WERI-Rb-1 (cell line): ENCODE results near the gene NUDT21.

Experiments used
- DNase-seq: peaks from one replicate; pipeline ENCODE4 v3.0.0-alpha.2; 2020
- H3K27ac ChIP-seq: fragments of 250-450 bp; sonication (Bioruptor Pico); 2 replicates; pipeline ENCODE4 v1.5.1; 2020; ENCODE audit warnings: mild to moderate bottlenecking, moderate library complexity
- H3K27me3 ChIP-seq: fragments of 250-450 bp; sonication (Bioruptor Pico); 2 replicates; pipeline ENCODE4 v1.5.1; 2021; ENCODE audit warnings: mild to moderate bottlenecking, low read depth, moderate library complexity; ENCODE audit not compliant: insufficient read depth, severe bottlenecking
- H3K36me3 ChIP-seq: fragments of 250-450 bp; sonication (Bioruptor Pico); 2 replicates; pipeline ENCODE4 v1.5.1; 2020; ENCODE audit warnings: mild to moderate bottlenecking, moderate library complexity
- H3K4me3 ChIP-seq: 2 replicates; pipeline ENCODE4 v1.5.1; 2011; ENCODE audit warnings: low read depth, mild to moderate bottlenecking, control low read depth, low read length
- H3K9me3 ChIP-seq: fragments of 250-450 bp; sonication (Bioruptor Pico); 2 replicates; pipeline ENCODE4 v1.5.1; 2021; ENCODE audit warnings: mild to moderate bottlenecking, moderate library complexity; ENCODE audit not compliant: severe bottlenecking
- CTCF ChIP-seq: IDR thresholded peaks from 2 replicates; pipeline ENCODE4 v1.5.1; 2011; ENCODE audit warnings: low read depth, mild to moderate bottlenecking, control low read depth, inconsistent platforms, low read length

NUDT21 gene

GRCh38 chr16:56420613-56421012 is 30.5 kb downstream of the NUDT21 start:
- no peak overlapping the region for H3K4me3 ChIP-seq
- no peaks in the 10 kb centered on the region for H3K36me3 ChIP-seq
- no peaks in the 10 kb centered on the region for H3K27me3 ChIP-seq
- no peak overlapping the region for H3K27ac ChIP-seq
- TF ChIP-seq CTCF, result no peak
- DNase-seq, result no peak
- H3K9me3 ChIP-seq, result no peaks in the 10 kb centered on the region

- Histone ChIP-seq H3K4me3 (no peak overlapping the region), H3K27me3 (no peaks in the 10 kb centered on the region), H3K36me3 (no peaks in the 10 kb centered on the region), H3K27ac (no peak overlapping the region), H3K9me3 (no peaks in the 10 kb centered on the region)
- DNase-seq, result no peak
- TF ChIP-seq CTCF, result no peak
Observed at GRCh38 chr16:56419740-56420548, 31.2 kb downstream of the NUDT21 start.

- H3K27ac ChIP-seq, result no peak overlapping the region
- H3K9me3 ChIP-seq, result no peaks in the 10 kb centered on the region
- H3K27me3 ChIP-seq, result no peaks in the 10 kb centered on the region
- peaks cover 9% of the 10 kb centered on the region for H3K36me3 ChIP-seq
- no peak overlapping the region for H3K4me3 ChIP-seq
- TF ChIP-seq CTCF, result no peak
- no peak for DNase-seq
Observed at GRCh38 chr16:56417138-56417537, 34.0 kb downstream of the NUDT21 start.

GRCh38 chr16:56415875-56416274 is 35.3 kb downstream of the NUDT21 start:
- no peaks in the 10 kb centered on the region for H3K27me3 ChIP-seq
- H3K36me3 ChIP-seq, result peaks cover 19% of the 10 kb centered on the region
- no peak for DNase-seq
- H3K9me3 ChIP-seq, result no peaks in the 10 kb centered on the region
- H3K4me3 ChIP-seq, result no peak overlapping the region
- no peak overlapping the region for H3K27ac ChIP-seq
- no peak for TF ChIP-seq CTCF

GRCh38 chr16:56414366-56414765 is 36.8 kb downstream of the NUDT21 start:
- Histone ChIP-seq H3K9me3 (no peaks in the 10 kb centered on the region), H3K4me3 (no peak overlapping the region), H3K36me3 (peaks cover 19% of the 10 kb centered on the region), H3K27me3 (no peaks in the 10 kb centered on the region), H3K27ac (no peak overlapping the region)
- no peak for TF ChIP-seq CTCF
- no peak for DNase-seq

- H3K36me3 ChIP-seq, result peaks cover 24% of the 10 kb centered on the region
- no peak for DNase-seq
Observed at GRCh38 chr16:56413381-56413780, 37.8 kb downstream of the NUDT21 start.

More at GRCh38 chr16:56413381-56413780, 37.8 kb downstream of the NUDT21 start:
- Histone ChIP-seq H3K27ac (no peak overlapping the region), H3K9me3 (no peaks in the 10 kb centered on the region), H3K4me3 (no peak overlapping the region), H3K27me3 (no peaks in the 10 kb centered on the region)
- TF ChIP-seq CTCF, result no peak
